Endometrial microvascular endothelial cells (primary cell): ENCODE measurements around the gene ZNF582. TPM values are rescaled to one million over a fixed set of nuclear protein-coding genes. Genes with fewer than 3 reads are reported as not detected.

ENCODE experiments used
- in situ Hi-C: cut with HindIII; loops from 2 replicates; pipeline ENCODE4 v1.10.0; 2017; ENCODE audit warnings: low sequenced_read_pairs, low pct_unique_long_range_greater_than_20kb; ENCODE audit errors: inconsistent ontology term
- total RNA-seq: library from RNA; depleted of rRNA; stranded (reverse); fragments of >200 nt; gene quantifications from one replicate; pipeline ENCODE4 v1.2.3, GENCODE V29; 2015; ENCODE audit errors: inconsistent ontology term

The ZNF582 gene
- 3.1 TPM for total RNA-seq

DNA sequence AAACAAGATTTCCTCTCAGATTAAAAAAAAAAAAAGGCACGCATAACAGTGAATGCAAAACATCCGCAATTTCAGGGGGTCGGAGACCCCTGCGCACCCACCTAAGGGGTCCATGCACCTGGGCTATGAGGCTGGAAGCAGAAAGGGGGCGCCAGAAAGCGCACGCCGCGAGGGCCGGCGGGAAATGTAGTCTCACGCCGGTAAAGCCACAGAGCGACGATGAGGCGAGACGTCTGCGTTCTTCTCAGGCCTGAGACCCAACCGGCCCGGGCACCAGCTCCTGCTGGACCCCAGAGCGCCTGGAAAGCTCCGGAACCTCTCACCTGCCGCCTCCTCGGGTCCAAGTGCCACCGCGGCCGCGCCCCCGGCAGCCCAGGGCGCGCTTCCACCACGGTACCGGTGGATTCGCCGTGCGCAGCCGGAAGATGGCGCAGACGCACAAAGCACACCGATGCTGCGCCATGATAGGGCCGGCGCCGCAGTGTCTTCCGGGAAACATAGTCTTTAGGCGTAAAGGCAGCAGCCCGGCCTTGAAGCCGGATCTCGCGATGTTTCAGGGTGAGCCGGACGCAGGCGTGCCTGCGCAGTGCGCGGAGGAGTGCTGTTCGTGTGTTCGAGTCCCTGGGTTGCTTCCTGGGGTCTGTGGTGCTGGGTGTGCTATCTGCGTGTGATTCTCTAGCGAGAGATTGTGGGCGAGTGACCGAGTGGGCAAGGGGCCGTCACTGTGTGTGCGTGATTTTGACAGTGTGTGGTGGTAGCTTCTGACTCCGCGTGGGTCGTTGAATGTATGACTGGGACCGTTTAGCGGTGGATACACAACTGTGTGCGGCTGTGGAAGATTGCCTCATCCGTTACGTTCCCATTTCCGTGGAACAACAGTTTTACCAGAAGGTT is at the start of gene ZNF582:
ZNF582 (minus strand) TSS at position 416 of the 894 bp plus-strand sequence. CDS start 1,782 bp downstream, outside the sequence.
- in situ Hi-C loops: no loop called here

DNA sequence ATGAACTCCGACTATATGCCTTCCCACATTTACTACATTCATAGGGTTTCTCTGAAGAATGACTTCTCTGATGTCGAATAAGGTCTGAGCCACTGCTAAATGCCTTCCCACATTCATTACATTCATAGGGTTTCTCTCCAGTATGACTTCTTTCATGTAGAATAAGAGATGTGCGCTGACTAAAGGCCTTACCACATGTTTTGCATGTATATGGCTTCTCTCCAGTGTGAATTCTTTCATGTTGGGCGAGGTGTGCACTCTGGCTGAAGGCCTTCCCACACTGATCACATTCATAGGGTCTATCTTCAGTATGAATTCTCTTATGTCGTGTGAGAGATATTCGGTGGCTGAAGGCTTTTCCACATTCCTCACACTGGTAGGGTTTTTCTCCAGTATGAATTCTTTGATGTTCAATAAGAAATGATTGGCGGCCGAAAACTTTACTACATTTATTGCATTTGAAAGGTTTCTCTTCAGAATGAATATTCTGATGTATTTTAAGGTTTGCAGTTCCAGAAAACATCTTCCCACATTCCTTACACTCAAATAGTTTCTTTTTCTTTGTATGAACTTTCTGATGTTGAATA is 48.0 kb upstream of the ZNF582 start:
- in situ Hi-C loops: no loop called here

- in situ Hi-C loops: no loop called here
Observed at GRCh38 chr19:56423985-56424353, 30.6 kb upstream of the ZNF582 start.

DNA sequence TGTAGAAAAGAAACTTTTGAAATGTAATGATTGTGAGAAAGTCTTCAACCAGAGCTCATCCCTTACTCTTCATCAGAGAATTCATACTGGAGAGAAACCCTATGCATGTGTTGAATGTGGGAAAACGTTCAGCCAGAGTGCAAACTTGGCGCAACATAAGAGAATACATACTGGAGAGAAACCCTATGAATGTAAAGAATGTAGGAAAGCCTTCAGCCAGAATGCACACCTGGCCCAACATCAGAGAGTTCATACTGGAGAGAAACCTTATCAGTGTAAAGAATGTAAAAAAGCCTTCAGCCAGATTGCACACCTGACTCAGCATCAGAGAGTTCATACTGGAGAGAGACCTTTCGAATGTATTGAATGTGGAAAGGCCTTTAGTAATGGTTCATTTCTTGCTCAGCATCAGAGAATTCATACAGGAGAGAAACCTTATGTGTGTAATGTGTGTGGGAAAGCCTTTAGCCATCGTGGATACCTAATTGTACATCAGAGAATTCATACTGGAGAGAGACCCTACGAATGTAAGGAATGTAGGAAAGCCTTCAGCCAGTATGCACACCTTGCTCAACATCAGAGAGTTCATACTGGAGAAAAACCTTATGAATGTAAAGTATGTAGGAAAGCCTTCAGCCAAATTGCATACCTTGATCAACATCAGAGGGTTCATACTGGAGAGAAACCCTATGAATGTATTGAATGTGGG is 30.1 kb upstream of the ZNF582 start:
- in situ Hi-C loops: no loop called here

- in situ Hi-C loops: no loop called here
Observed at GRCh38 chr19:56405062-56405461, 11.7 kb upstream of the ZNF582 start.

- in situ Hi-C loops: no loop called here
Observed at GRCh38 chr19:56404705-56405056, 11.3 kb upstream of the ZNF582 start.

DNA sequence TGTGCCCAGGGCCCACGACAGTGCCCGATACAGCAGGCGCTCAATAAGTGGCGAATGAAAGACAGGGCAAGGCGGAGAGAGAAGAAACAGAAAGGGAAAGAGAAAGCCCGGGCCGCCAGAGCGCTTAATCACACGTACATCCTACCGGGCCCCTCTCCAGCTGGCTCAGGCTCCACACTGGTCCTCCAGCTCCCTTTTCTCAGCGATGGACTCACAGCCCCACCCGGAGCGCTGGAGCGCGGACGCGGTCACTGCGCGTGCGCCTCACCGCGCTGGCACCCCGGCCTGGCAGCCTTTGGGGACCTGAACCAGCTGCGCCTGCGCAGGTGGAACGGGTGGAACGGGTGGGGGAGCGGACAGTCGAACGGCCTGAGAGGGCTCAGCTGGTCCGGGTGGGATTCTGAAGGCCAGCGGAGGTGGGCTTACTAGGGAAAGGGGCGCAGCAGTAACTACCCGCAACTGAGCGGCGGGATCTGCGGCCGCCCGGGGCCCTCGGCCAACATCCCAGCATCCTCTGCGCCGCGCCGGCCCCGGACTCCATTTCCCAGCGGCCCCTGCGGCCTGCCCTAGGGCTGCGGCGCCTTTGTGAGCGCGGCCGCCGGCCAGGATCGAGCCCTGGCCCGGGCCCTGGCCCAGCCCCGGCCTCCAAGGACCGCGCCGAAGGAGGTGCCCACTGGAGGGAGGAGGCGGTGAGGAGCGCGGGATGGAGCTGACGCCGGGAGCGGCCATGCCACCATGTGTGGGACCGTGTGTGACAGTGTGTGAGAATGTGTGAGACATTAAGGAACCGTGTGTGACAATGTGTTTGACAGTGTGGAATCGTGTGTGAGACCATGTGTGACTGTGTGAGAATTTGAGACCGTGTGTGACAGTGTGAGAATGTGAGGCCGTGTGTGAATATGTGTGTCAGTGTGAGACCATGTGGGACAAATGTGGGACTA is 10.7 kb upstream of the ZNF582 start, which contains the start of gene ZNF583:
ZNF583 (plus strand) TSS at position 569 of the 941 bp plus-strand sequence. CDS start 2,783 bp downstream, outside the sequence.
- in situ Hi-C loops: no loop called here

DNA sequence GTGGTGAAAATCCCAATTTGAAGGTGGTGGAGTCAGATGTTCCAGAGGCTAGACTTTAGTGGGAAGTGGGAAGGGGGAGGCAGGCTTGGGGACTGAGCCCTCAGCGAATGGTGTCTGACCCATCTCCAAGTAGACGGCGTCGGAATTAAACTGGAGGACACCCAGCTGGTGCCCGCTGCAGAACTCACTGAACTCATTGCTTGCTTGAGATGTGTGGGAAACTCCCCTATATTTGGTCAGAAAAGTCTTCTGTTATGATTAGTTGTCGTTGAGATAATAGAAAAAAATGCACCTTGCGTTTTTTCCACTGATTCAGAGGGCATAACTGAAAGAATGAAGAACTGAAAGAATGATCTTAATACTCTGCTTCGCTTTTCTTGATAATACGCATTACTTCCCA is 9.9 kb upstream of the ZNF582 start:
- in situ Hi-C loops: no loop called here

DNA sequence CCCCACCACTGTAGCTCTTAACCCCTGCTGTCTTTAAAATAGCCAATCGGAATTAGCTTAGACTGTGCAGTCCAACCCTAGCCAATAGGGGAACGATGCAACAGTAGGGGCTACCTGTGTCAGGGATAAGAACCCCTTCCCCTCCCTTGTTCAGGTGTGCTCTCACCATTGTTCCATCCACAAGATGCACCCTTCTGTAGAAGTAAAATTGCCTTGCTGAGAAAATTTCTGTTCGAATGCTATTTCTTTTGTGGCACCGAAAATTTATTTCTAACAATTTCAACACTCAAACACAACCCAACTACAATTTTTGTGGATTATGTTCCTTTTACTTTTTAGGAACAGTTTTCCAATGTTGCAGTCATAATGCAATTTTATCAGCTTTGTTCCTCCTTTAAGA is 7.2 kb upstream of the ZNF582 start:
- in situ Hi-C loops: no loop called here

DNA sequence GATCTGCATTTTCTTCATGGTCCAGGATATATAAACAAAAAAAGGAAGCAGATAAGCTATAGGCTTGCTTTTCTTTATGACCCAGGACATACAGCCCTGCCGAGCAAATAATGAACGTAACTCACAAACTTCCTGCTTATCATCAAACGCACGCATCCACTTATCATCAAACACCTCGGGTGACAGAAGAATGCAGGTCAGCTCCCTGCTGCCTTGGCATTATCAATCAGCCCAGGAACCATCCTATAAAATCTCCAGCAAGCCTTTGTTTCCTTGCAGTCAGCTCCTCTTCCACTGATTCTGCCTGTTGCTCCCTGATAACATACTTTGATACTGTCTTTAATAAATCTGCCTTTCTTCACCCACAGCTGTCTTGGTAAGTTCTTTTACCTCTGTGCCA is 5.5 kb upstream of the ZNF582 start:
- in situ Hi-C loops: no loop called here

DNA sequence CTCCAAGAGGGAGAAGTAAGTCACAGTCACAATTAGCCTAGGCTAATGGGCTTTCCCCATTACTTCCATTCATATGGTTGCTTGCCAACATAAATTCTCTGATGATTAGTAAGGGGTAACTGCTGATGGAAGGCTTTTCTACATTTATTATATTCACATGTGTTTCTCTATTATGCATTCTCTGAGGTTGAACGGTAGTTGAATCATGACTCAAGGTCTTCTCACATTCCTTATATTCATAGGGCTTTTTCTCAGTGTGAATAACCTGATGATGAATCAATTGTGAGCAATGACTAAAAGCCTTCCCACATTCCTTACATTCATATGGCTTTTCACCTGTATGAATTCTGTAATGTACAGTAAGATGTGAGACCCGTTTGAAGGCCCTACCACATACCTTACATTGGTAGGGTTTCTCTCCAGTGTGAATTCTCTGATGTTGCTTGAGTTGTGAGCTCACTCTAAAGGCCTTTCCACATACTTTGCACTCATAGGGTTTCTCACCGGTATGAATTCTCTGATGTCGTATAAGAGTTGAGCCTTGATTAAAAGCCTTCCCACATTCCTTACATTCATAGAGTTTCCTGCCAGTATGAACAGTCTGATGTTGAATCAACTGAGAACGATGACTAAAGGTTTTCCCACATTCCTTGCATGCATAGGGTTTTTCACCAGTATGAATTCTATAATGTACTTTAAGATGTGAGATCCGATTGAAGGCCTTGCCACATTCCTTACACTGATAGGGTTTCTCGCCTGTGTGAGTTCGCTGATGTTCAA is 9.3 kb downstream of the ZNF582 start:
- in situ Hi-C loops: no loop called here

DNA sequence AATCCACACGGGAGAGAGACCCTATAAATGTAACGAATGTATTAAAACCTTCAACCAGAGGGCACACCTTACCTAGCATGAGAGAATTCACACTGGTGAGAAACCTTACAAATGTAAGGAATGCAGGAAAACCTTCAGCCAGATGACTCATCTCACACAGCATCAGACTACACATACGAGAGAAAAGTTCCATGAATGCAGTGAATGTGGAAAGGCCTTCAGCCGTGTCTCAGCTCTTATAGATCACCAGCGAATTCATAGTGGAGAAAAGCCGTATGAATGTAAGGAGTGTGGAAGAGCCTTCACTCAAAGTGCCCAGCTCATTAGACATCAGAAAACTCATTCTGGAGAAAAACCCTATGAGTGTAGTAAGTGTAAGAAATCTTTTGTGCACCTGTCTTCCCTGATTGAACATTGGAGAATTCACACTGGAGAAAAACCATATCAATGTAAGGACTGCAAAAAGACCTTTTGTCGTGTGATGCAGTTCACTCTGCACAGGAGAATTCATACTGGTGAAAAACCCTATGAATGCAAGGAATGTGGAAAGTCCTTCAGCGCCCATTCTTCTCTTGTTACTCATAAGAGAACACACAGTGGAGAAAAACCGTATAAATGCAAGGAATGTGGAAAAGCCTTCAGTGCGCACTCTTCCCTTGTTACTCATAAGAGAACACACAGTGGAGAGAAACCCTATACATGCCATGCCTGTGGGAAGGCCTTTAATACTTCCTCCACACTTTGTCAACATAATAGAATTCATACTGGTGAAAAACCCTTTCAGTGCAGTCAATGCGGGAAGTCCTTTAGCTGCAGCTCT is 16.0 kb downstream of the ZNF582 start:
- in situ Hi-C loops: no loop called here

- in situ Hi-C loops: no loop called here
Observed at GRCh38 chr19:56372281-56372680, 21.1 kb downstream of the ZNF582 start.

GRCh38 chr19:56369886-56370676 is 23.3 kb downstream of the ZNF582 start:
- in situ Hi-C loops: no loop called here

GRCh38 chr19:56367829-56368711 is 25.3 kb downstream of the ZNF582 start:
- in situ Hi-C loops: no loop called here

DNA sequence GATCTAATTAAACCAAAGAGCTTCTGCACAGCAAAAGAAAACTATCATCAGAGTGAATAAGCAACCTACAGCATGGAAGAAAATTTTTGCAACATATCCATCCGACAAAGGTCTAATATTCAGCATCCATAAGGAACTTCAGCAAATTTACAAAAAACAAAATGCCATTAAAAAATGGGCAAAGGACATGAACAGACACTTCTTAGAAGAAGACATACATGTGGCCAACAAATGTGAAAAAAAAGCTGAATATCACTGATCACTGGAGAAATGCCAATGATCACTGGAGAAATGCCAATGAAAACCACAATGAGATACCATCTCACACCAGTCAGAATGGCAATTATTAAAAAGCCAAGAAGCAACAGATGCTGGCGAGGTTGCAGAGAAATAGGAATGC is 32.5 kb downstream of the ZNF582 start:
- in situ Hi-C loops: no loop called here
